Measurements from ENCODE around the gene ANKZF1. TPM values are rescaled to one million over a fixed set of nuclear protein-coding genes. Genes with fewer than 3 reads are reported as not detected.
A peak's percentile ranks its signal among the peaks of the same experiment; 100 is the strongest.

Gene ANKZF1
- total and polyA plus RNA-seq, 8 donors, result 27.8 to 263 (median 49.7) TPM

GRCh38 chr2:219274361-219274921 lies 44.8 kb downstream of the ANKZF1 start:
- no peaks in the 10 kb centered on the region for H3K36me3 ChIP-seq
- peak in 1 of 2 donors; percentile 71 for DNase-seq
- peak overlapping the region in 3 of 5 donors; percentile 41 to 68 (median 53) for H3K27ac ChIP-seq
- 38 to 61% (median 53%) methylated on average over 3 to 6 of the region's 6 CpGs for WGBS, 5 donors
- H3K9me3 ChIP-seq, result no peaks in the 10 kb centered on the region
- H3K4me3 ChIP-seq, result no peak overlapping the region
- H3K4me1 ChIP-seq, result peaks cover 12 to 18% (median 17%) of the 10 kb centered on the region in 4 donors
- TF ChIP-seq POLR2A (IDR thresholded peaks at IDR 0.05) (no peak), POLR2AphosphoS5 (IDR thresholded peaks at IDR 0.05) (no peak), CTCF (IDR thresholded peaks at IDR 0.05) (no peak), EP300 (IDR thresholded peaks at IDR 0.05) (no peak)
- H3K27me3 ChIP-seq, result no peaks in the 10 kb centered on the region
- intact Hi-C loops (cut with DNase I; ENCODE audit: low total_unique reads), result no loop called here

GRCh38 chr2:219277703-219278654 lies 48.4 kb downstream of the ANKZF1 start:
- Histone ChIP-seq H3K4me3 (peak overlapping the region in 1 of 4 donors; percentile 33), H3K36me3 (peaks cover 18 to 27% (median 25%) of the 10 kb centered on the region in 4 donors), H3K4me1 (peaks cover 22 to 43% (median 31%) of the 10 kb centered on the region in 4 donors), H3K9me3 (no peaks in the 10 kb centered on the region), H3K27me3 (no peaks in the 10 kb centered on the region), H3K27ac (peak overlapping the region; percentile 39 to 100 (median 99))
- intact Hi-C loops (cut with DNase I; ENCODE audit: low total_unique reads), result no loop called here
- DNase-seq, result peak; percentile 85 to 93
- 23 to 34% (median 23%) methylated on average over 19 to 25 of the region's 25 CpGs for WGBS, 5 donors
- TF ChIP-seq CTCF (IDR thresholded peaks at IDR 0.05) (peak in 6 of 7 experiments; percentile 63 to 99 (median 96)), EP300 (IDR thresholded peaks at IDR 0.05) (no peak), POLR2AphosphoS5 (IDR thresholded peaks at IDR 0.05) (peak in 2 of 3 donors; percentile 29 to 64), POLR2A (IDR thresholded peaks at IDR 0.05) (no peak)

- no peaks in the 10 kb centered on the region for H3K27me3 ChIP-seq
- no peak for DNase-seq
- H3K4me3 ChIP-seq, result peak overlapping the region; percentile 51 to 74 (median 70)
- TF ChIP-seq CTCF (IDR thresholded peaks at IDR 0.05) (peak in 1 of 7 experiments; percentile 11), POLR2A (IDR thresholded peaks at IDR 0.05) (no peak)
- intact Hi-C loops (cut with DNase I; ENCODE audit: low total_unique reads), result no loop called here
- no peaks in the 10 kb centered on the region for H3K9me3 ChIP-seq
- 10 to 14% (median 12%) methylated on average over 9 of the region's 9 CpGs for WGBS, 5 donors
- peaks cover 22 to 50% (median 31%) of the 10 kb centered on the region in 4 donors for H3K4me1 ChIP-seq
- H3K36me3 ChIP-seq, result peaks cover 23 to 34% (median 33%) of the 10 kb centered on the region in 4 donors
- peak overlapping the region; percentile 96 to 100 (median 99) for H3K27ac ChIP-seq
These were observed 49.1 kb downstream of the ANKZF1 start for GRCh38 chr2:219278655-219279150.
